ENCODE results near the gene KAT6B.
"Not testable (repeated sequence)": the region's sequence is repeated elsewhere in the genome, so short reads cannot be mapped to it uniquely, and the experiment has no call there.

KAT6B gene

DNA sequence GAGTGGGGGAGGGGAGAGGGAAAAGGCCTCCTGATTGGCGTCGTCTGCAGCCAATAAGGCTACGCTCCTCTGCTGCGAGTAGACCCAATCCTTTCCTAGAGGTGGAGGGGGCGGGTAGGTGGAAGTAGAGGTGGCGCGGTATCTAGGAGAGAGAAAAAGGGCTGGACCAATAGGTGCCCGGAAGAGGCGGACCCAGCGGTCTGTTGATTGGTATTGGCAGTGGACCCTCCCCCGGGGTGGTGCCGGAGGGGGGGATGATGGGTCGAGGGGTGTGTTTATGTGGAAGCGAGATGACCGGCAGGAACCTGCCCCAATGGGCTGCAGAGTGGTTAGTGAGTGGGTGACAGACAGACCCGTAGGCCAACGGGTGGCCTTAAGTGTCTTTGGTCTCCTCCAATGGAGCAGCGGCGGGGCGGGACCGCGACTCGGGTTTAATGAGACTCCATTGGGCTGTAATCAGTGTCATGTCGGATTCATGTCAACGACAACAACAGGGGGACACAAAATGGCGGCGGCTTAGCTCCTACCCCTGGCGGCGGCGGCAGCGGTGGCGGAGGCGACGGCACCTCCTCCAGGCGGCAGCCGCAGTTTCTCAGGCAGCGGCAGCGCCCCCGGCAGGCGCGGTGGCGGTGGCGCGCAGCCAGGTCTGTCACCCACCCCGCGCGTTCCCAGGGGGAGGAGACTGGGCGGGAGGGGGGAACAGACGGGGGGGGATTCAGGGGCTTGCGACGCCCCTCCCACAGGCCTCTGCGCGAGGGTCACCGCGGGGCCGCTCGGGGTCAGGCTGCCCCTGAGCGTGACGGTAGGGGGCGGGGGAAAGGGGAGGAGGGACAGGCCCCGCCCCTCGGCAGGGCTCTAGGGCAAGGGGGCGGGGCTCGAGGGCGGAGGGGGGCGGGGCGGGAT lies at the start of gene KAT6B:
KAT6B (plus strand) TSS at position 459 of the 903 bp plus-strand sequence. CDS start 16,258 bp downstream, outside the sequence.
- peak; percentile 99 for DNase-seq

DNA sequence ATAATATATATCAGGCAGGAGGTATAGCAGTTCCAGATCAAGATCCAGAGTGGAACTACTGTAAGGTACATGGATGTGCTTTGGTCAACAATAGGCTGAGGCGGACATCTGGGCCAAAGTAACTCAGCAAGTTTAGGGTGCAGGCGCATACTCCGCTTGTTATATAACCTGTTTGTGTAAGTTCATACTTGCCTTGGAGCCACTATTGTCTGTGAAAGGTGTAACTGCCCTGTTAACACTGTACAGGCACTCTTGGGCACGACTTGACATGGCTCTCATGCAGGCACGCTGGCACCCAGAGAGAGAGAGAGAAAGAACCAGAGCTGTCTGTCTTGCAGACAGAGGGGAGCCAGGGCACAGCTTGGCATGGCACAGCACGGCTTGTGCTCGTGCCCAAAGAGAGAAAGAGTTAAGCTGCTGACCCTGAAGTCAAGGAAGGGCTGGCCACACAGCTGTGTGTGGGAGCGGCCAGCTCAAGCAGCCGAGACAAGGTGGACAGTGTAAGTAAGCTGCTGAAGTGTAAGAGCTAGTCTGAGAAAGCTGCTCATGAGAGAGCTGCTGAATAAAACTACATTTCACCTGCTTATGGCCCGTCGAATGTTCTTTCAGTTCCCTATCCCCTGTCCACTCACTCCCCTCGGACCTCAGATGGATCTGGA lies 47.8 kb upstream of the KAT6B start:
- DNase-seq = no peak

DNA sequence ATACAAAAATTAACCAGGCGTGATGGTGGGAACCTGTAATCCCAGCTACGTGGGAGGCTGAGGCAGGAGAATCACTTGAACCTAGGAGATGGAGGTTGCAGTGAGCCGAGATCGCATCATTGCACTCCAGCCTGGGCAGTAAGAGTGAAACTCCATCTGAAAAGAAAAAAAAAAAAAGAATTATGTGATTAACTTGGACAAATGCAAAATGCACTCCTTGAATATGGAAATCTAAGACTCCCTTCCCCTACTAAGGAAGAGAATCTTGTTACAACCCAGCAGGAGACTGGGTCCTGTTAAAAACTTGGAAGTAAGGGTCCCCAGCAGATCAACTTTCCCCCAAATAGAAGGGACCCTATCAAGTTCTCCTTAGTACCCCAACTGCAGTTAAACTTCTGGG lies 44.5 kb upstream of the KAT6B start:
- not testable (repeated sequence) for DNase-seq

DNA sequence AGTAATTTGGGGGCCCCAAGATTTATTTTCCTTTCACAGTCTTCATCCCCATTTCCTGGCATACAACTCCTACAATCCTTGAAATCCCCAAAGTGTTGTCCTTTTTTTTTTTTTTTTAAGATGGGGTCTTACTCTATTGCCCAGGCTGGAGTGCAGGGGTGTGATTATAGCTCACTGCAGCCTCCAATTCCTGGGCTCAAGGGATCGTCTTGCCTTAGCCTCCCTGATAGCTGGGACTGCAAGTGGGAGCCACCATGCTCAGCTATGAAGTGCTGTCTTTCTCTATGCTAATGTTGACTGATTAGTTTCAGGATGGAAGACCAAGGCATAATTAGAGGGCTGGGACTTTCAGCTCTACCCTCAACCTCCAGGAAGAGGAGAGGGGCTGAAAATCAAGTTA lies 41.9 kb upstream of the KAT6B start:
- no peak for DNase-seq

DNA sequence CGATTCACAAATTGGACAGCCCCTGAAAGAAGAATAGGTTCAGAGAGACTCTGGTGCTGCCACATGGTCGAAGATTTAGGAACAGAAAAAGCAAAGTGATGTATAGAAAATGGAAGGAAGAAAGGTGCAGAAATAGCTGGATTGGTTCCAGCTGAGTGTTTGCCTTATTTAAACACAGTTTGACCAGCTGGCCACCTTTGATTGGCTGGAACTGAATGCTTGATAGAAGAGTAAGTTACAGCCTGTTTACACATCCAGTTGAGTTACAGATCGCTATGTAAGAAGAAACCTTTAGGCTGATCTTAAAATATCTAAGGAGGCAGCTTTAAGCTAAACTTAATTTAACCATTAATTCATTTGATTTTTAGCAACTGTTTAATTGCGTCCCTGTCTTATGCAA lies 40.3 kb upstream of the KAT6B start:
- no peak for DNase-seq

DNA sequence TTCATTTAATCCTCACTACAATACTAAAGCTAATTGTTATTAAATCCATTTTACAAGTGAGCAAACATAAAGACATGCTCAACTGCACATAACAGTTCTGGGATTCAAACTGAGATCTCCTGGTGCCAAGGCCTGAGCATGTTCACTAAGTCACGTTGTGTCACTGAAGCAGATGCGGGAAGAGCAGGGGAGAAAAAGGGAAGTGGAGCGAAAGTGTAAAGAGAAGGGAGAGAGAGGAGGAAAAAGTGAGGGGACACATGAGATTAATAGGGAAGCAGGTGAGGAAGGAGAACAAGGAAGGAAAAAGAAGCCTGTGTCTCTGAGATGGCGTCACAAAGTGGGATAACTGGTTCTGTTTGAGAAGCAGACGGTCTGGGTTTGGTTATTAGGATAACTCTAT lies 38.9 kb upstream of the KAT6B start:
- DNase-seq = no peak

DNA sequence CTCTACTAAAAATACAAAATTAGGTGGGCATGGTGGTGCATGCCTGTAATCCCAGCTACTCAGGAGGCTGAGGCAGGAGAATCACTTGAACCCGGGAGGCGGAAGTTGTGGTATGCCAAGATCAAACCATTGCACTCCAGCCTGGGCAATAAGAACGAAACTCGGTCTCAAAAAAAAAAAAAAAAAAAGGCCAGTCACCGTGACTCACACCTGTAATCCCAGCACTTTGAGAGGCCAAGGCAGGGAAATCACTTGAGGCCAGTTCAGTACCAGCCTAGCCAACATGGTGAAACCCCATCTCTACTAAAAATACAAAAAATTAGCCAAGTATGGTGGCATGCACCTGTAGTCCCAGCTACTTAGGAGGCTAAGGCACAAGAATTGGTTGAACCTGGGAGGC lies 34.4 kb upstream of the KAT6B start:
- DNase-seq = not testable (repeated sequence)

DNA sequence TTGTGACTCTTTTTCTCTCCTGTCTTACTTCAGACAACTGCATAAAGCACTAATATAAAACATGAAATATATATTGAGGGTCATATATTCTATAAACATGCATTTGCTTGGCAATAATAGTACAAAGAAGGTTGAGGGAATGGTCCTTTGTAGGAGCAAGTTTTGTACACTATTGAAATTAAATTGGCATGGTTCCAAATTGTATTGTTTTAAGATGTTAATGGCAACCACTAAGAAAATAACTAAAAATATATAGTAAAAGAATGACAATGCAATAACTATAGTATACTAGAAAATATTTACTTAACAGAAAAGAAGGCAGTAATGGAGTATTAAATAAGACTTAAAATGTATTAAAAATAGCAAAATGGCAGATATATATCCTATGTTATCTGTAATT lies 33.7 kb upstream of the KAT6B start:
- no peak for DNase-seq

DNA sequence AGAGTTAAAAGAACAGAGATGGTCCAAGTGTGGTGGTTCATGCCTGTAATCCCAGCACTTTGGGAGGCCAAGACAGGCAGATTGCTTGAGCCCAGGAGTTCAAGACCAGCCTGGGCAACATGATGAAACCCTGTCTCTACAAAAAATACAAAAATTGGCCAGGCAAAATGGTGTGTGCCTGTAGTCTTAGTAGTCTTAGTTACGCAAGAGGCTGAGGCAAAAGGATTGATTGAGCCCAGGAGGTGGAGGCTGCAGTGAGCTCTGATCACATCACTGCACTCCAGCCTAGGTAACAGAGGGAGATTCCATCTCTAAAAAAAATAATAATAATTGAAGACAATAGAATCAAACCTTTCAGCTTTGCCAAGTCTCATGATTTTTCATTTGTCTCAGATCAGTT lies 33.2 kb upstream of the KAT6B start:
- DNase-seq = not testable (repeated sequence)

DNA sequence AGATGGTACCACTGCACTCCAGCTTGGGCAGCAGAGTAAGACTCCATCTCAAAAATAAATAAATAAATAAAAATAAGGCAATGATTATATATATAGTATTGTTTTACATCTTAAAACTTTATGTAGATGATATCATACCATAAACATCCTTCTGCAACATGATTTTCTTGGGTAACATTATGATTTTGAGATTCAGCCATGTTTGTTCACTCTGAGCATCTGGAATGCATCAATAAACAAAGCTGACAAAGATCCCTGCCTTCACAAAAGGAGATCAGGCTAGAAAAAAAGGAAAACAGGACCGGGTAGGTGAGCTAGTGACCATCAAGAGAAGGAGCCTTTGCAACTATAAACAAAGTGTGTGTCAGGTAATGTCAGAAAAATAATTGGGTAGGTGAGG lies 31.9 kb upstream of the KAT6B start:
- no peak for DNase-seq

DNA sequence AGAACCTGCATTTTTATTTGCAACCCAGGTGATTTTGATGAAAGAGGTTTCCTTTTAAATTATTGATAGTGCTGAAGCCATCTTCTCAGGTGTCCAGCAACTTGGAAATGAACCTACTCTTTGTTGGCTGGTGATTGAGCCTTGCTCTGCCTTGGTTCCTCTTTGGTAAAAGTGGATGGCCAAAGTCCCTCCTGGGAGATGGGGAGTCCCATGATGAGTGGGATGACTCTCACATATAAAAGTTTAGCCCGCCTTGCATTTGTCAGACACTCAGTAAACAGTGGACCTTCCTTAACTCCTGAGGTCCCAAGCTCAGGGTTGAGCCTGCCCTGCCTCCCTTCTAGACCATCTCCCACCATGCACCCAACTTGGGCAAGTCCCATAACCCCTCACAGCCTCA lies 28.9 kb upstream of the KAT6B start:
- DNase-seq = no peak

DNA sequence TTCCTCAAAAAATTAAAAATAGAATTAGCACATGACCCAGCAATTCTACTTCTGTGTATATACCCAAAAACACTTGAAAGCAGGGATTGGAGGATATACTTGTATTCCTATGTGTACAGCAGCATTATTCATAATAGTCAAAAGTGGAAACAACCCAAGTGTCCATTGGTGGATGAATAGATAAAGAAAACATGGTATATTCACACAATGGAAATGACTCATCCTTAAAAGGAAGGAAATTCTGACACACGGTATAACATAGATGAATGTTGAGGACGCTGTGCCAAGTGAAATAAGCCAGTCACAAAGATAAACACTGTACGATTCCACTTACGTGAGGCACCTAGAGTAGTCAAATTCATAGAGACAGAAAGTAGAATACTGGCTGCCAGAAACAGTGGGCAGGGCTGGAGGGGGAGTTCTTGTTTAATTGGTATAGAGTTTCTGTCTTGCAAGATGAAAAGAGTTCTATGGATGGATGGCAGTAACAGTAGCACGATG lies 26.6 kb upstream of the KAT6B start:
- DNase-seq = peak; percentile 63

DNA sequence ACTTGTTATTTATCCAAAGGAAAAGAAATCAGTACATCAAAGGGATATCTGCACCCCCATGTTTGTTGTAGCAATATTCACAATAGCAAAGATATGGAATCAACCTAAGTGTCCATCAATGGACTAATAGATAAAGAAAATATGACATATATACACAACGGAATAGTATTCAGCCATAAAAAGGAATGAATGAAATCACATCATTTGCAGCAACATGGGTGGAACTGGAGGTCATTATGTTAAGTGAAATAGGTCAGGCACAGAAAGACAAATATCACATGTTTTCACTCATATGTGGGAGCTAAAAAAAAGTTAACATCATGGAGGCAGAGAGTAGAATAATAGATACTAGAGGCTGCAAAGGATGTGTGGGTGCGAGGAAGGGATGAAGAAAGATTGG lies 25.0 kb upstream of the KAT6B start:
- DNase-seq = no peak

DNA sequence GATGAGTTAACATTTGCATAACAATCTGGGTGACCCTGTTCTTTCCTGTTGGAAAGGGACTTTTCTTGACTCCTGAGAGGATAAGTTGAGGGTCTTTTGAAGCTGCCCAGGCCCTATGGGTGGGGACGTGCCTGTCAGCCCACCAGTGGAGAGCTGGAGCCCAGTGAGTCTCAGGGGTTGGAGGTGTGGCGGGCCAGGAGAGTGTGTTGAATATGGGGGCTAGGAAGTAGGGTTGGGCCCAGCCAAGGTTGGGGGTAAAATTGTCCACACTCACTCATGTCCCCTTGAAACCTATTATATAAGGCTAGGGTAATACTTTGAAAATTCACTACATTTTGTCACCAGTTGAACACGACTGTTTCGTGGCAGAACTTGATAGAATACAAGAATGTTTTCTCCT lies 17.9 kb upstream of the KAT6B start:
- DNase-seq = no peak

DNA sequence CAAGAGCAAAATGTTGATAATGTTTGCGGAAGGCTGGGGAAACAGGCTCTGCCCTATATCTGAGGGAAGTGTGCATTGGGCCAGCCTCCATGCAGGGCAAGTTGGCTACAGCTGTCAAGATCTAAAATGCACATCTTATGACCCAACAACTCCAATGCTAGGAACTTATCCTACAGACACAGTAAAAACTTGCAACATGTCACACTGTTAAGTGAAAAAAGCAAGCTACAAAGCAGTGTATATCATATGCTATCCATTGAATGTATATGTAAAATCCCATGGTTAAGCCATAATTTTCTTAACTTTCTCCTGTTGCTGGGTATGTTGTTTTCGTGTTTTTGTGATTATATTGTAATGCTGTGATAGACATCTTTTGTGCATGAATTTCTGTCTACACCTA lies 16.3 kb upstream of the KAT6B start:
- no peak for DNase-seq

DNA sequence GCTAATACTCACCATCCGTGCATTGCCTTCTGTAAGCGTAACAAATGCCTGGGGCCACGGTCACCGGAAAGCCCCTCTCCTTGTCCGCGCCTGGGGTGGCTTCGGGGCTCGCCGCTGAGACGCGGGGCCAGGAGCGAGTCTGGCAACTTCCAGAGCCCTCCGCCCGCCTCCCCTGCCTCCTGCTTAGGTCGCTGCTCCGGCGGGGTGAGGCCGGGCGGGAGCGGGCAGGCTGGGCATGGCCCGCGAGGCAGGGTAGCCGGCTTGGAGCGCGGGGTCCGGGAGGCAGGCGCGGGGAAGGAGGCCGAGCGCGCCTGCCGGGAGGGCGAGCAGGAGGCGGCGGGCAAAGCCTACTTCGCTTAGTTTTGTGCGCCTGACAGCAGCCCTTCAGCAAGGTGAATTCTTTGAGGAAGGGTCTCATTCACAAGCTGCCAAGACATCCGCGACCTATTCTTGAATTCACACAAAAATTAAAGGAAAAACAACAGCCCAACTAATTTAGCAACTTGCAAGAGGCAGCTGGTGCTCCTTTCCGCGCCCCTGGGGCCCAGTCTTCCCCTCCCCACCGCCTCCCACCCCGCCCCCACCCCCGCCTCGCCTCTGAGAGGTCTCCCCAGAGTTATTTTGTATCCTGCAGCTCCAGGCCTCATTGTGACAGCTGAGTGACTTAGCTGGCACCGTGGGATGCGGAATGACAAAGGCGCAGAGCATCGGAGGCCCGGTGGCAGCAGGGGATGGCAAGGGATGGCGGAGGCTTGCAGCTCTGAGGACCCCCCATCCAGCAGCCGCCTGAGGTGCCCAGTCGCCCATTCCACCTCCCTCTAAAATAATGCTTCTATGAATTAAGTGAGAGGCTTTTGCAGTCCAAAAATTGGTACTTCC lies 12.8 kb upstream of the KAT6B start:
- no peak for DNase-seq

DNA sequence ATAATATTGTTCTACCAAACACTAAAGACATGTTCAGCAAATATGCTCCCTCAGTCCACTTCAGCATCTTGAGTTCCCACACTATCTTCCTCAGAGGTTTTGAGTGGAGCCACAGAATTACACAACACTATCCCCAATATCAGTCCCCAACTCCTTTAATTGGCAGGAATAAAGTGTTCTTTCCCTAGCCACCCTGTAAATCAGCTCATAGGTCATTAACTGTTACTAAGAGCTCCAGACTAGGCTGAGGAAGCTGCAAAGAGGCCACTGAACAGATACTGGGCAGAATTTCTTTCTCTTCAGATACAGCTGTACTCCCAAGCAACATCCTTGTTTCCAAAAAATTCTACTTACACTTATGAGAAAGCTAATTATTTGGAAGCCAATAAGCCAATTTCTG lies 11.6 kb upstream of the KAT6B start:
- no peak for DNase-seq

DNA sequence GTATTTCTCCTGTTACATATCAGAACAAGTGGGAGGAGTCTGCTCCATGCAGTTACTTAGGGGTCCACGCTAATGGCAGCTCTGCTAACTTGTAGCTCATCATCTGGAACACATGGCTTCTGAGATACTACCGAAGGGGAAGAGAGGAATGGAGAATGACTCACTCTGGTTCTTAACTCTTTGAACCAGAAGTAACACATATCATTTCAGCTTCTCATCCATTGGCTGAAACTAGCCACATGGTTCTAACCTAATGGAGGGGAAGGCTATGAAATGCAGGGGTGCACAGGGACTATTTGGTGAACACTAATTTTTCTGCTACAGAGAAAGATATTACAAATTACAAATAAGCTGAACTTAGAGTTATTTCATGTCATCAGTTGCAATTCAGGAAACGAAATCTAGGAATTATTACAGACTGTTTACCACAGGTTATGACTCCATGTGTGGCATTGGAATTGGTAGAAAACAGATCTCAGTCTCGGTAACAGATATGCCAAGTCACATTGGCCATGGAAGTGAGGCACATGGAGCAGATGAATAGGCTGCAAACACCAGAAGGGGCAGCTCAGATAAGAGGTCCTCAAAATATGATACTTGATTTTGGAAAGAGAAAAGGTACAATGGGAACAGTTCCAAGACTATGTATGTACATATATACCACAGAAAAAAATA lies 9.4 kb upstream of the KAT6B start:
- DNase-seq = no peak

DNA sequence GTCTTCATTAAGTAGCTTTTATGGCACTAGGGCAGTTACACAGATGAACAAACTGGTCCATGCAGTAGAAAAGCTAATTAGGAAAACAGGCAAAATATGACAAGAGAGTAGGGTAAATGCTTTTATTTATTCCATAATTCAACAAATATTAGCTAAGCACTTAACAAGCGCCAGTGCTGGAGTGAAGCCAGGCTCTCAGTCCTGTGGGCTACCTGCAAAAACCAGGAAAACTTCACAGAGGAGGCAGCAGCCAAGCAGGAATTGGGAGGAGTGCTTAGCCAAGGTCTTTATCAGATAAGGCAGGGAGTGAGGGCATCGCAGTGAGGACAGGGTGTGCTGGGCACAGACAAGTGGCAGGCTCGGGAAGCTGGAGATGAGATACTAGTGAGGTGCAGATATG lies 4.9 kb upstream of the KAT6B start:
- peak; percentile 21 for DNase-seq

DNA sequence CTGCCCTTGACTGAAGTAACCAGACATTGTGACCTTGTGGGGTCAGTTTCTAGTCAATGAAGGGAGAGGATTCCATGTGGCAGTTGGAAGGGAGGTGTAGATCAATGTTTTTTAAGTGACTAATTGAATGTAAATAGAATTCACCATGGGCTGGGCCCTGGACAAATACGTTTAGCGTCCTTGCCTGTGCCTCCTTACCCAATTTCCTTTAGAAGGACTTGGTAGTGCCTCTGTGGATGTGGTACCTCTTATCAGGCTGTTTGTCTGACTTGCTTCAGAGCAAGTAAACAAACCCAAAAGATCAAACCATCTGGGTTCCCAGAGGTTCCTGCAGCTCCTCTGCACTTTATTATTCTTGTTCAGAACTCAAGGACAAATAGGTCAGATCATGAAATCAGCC lies 4.3 kb upstream of the KAT6B start:
- DNase-seq = no peak

DNA sequence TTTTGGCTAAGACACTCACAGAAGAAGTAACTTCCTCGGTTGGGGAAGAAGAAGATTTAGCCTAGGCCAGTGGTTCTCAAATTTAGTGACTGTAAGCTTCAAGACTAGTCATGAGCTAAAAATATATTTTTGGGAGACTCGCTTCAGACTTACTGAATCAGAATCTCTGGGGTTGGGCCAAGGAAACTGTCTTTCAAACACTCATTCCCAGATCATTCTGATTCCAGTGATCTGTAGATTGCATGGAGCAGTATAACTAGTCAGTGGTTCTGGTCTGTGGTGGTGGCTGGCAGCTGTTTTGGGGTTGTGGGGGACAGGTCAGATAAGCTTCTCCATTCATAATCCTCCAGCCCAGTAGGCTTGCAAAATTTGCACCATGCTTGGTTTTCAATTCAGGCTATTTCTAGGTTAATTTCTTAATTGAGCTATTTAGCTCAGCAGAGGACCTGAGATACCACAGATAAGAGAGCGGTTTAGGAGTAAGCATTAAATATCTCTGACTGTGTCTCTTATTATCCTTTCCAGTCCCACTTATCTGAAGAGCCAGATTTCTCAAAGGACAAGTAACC lies 3.8 kb upstream of the KAT6B start:
- DNase-seq = no peak

DNA sequence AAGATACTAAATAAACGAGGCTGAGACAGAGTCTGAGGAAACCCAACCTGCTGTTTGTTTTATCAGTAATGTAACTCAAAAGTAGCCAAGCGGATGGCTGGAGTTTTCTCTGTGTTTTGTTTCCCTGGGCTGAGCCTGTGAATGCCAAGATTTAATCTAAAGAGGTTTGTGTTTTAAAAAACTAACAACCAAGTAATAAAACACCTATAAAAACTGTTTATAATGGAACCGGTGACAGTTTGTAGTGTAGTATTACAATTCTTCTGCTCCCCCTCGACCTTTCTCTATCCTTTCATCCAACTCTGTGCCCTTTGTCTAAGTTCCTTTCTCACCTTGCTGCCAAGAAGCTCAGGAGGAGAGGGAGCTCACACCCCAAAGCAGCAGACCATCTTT lies 2.6 kb upstream of the KAT6B start:
- DNase-seq = no peak

All from NCI-H345 (cell line).